Measurements from ENCODE around the gene ECPAS. TPM values are rescaled to one million over a fixed set of nuclear protein-coding genes. Genes with fewer than 3 reads are reported as not detected.
A peak's percentile ranks its signal among the peaks of the same experiment; 100 is the strongest.
"Not testable (repeated sequence)": the region's sequence is repeated elsewhere in the genome, so short reads cannot be mapped to it uniquely, and the experiment has no call there.

ECPAS gene
- total RNA-seq, 1 experiment from 2014 or later, result 141 TPM

- DNase-seq (ENCODE audit: extremely low read depth, low read depth), result no peak
These were observed 9.0 kb downstream of the ECPAS start for GRCh38 chr9:111475195-111475594.

- DNase-seq (ENCODE audit: extremely low read depth, low read depth), result no peak
These were observed 9.8 kb downstream of the ECPAS start for GRCh38 chr9:111474385-111474784.

GRCh38 chr9:111467778-111468367 lies 16.3 kb downstream of the ECPAS start:
- no peak for DNase-seq (ENCODE audit: extremely low read depth, low read depth)

- no peak for DNase-seq (ENCODE audit: extremely low read depth, low read depth)
These were observed 21.1 kb downstream of the ECPAS start for GRCh38 chr9:111463048-111463447.

GRCh38 chr9:111458139-111459009 lies 25.8 kb downstream of the ECPAS start:
- no peak for DNase-seq (ENCODE audit: extremely low read depth, low read depth)

- no peak for DNase-seq (ENCODE audit: extremely low read depth, low read depth)
These were observed 27.7 kb downstream of the ECPAS start for GRCh38 chr9:111456529-111456928.

GRCh38 chr9:111455638-111456037 lies 28.5 kb downstream of the ECPAS start:
- no peak for DNase-seq (ENCODE audit: extremely low read depth, low read depth)

- DNase-seq (ENCODE audit: extremely low read depth, low read depth), result no peak
These were observed 29.4 kb downstream of the ECPAS start for GRCh38 chr9:111454751-111455150.

GRCh38 chr9:111451570-111451969 lies 32.6 kb downstream of the ECPAS start:
- no peak for DNase-seq (ENCODE audit: extremely low read depth, low read depth)

GRCh38 chr9:111450124-111450523 lies 34.1 kb downstream of the ECPAS start:
- no peak for DNase-seq (ENCODE audit: extremely low read depth, low read depth)

GRCh38 chr9:111449705-111450104 lies 34.5 kb downstream of the ECPAS start:
- DNase-seq (ENCODE audit: extremely low read depth, low read depth), result no peak

- not testable (repeated sequence) for DNase-seq (ENCODE audit: extremely low read depth, low read depth)
These were observed 38.4 kb downstream of the ECPAS start for GRCh38 chr9:111445799-111446198.

GRCh38 chr9:111443454-111443853 lies 40.7 kb downstream of the ECPAS start:
- DNase-seq (ENCODE audit: extremely low read depth, low read depth), result no peak

GRCh38 chr9:111442360-111443027 lies 41.7 kb downstream of the ECPAS start:
- no peak for DNase-seq (ENCODE audit: extremely low read depth, low read depth)

- no peak for DNase-seq (ENCODE audit: extremely low read depth, low read depth)
These were observed 44.0 kb downstream of the ECPAS start for GRCh38 chr9:111440226-111440625.

GRCh38 chr9:111438541-111439235 lies 45.5 kb downstream of the ECPAS start:
- no peak for DNase-seq (ENCODE audit: extremely low read depth, low read depth)

- no peak for DNase-seq (ENCODE audit: extremely low read depth, low read depth)
These were observed 47.6 kb downstream of the ECPAS start for GRCh38 chr9:111436571-111436970.

GRCh38 chr9:111433082-111433481 lies 51.1 kb downstream of the ECPAS start:
- no peak for DNase-seq (ENCODE audit: extremely low read depth, low read depth)

- no peak for DNase-seq (ENCODE audit: extremely low read depth, low read depth)
These were observed 52.5 kb downstream of the ECPAS start for GRCh38 chr9:111431684-111432083.

GRCh38 chr9:111429175-111429574 lies 55.0 kb downstream of the ECPAS start:
- DNase-seq (ENCODE audit: extremely low read depth, low read depth), result no peak

- DNase-seq (ENCODE audit: extremely low read depth, low read depth), result peak; percentile 56
These were observed 57.0 kb downstream of the ECPAS start for GRCh38 chr9:111427186-111427585.
